HG02759 (cell line): ENCODE results near the gene C2orf80.
A peak's percentile ranks its signal among the peaks of the same experiment; 100 is the strongest.
"Not testable (repeated sequence)": the region's sequence is repeated elsewhere in the genome, so short reads cannot be mapped to it uniquely, and the experiment has no call there.

Experiments used
- ATAC-seq: cut with Tn5 transposase; IDR thresholded peaks from one replicate; pipeline ENCODE4 v1.9.1; 2021; ENCODE audit warnings: mild to moderate bottlenecking, moderate library complexity; ENCODE audit not compliant: unreplicated experiment

C2orf80 gene

DNA sequence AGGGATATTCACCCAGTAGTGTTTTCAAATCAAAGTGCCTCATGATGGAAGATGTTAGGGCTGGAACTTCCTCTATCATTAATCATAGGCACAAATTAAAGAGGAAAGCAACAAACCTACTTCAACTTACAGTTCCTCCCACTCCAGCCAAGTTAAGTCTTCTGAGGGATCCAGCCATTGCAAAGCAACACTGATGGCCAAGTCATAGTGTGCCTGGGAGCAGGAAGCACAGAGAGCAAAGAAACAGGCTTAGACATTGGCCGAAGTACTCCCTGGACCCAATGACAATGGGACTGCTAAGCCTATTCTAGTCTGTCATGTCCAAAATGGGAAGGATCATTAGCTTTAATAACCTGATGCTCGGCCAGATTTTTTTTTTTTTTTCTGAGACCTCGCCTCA, 7.0 kb downstream of the C2orf80 start:
- no peak for ATAC-seq

DNA sequence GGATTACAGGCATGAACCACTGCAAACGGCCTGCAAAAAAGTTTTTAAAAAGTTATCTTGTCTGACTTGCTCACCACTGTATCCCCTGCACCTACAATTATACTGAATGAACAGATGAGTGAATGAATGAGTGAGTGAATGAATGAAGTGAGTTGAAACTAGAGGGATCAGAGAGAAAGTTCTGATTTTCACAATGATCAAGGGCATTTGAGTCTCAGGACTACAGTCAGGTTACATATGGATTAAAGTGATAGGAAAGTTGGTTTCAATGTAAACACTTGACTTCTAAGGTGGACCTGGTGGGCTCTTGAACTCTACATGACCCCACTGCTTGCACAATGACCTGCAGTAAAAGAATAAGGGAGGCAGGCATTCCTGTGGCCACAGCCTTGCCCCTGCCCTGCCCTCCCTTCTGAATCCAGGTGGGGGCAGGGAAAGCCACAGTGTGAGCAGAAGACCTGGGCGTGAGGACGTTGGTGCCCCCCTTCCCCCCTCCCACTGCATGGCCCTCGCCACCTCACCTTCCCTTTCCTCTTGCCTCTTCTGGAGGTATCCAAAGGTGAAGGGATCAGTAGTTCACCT, 10.7 kb downstream of the C2orf80 start:
- ATAC-seq: no peak

DNA sequence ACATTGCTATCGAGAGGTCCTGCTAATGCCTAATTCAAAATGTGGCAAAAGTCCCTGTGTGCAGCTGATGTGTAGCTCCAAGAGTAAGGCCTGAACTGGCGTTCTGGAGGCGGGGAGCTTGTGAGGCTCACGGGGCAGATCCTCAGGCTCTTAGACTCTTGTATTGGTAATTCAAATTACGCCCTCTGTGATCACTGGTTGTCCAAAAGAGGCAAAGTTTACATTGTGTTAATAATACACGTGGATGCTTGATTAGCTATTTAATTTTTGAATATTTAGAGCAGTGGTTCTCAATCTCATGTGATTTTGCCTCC, 14.0 kb downstream of the C2orf80 start:
- no peak for ATAC-seq

DNA sequence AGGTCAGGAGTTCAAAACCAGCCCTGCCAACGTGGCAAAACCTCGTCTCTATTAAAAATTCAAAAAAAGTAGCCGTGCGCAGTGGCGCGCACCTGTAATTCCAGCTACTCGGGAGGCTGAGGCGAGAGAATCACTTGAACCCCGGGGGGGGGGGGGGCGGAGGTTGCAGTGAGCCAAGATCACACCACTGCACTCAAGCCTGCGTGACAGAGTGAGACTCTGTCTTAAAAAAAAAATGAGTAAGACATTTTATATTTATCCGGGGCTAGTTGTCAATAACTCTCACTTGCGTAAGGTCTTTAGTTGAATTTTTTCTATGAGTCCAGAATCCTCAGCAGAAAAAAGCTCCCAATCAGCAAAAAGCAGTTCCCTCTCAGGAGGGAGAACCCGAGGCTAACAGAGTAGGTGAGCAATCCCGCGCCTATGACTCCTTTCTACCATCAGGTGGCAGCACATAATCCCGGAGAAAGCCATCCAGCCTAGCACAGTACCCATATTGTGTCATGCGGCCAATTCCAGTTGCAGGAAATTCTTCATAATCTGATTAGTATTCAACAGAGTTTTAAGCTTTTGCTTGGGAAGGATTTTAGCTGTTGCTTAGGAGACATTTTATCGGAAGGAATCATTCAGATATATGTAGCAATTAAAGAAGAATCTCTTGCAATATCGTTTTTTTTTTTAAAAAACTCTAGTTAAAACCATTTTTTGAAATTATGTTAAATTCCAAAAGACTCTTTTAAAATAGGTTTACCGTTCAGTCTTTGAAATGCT, 14.6 kb downstream of the C2orf80 start:
- ATAC-seq: peak; percentile 99

DNA sequence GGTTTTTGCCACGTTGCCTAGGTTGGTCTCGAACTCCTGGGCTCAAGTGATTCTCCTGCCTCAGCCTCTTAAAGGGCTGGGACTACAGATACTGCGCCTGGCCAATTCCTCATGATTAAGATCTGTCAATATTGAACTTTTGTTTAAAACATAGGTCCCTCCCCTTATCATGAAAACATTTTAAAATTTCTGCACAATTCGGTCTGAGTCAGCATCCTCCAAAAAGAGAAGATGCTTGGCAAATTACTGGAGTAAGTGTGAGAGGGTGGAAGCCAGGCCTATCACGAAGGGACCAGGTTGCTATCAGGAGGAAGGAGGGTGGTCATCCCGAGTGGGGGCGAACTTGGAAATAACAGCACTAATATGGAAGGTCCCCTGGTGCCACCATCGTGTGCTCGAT, 15.7 kb downstream of the C2orf80 start:
- ATAC-seq: no peak

DNA sequence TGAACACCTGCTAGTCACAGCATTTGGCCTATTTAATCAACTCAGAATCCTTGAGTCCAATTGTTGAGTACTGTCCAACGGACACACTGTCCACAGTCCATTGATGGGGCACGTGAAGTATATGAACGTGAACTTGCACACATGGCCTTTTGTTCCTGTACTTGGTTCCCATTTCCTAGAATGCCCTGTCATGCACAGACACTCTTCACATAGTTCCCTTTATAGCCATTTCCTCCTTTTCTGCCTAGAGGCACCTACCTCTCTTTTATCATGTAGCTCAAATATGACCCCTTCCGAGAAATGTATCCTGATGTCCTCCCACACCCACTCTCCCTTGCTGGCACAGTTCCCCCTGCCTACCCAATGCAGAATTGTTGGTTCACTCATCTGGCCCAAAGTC, 17.7 kb downstream of the C2orf80 start:
- ATAC-seq: no peak

DNA sequence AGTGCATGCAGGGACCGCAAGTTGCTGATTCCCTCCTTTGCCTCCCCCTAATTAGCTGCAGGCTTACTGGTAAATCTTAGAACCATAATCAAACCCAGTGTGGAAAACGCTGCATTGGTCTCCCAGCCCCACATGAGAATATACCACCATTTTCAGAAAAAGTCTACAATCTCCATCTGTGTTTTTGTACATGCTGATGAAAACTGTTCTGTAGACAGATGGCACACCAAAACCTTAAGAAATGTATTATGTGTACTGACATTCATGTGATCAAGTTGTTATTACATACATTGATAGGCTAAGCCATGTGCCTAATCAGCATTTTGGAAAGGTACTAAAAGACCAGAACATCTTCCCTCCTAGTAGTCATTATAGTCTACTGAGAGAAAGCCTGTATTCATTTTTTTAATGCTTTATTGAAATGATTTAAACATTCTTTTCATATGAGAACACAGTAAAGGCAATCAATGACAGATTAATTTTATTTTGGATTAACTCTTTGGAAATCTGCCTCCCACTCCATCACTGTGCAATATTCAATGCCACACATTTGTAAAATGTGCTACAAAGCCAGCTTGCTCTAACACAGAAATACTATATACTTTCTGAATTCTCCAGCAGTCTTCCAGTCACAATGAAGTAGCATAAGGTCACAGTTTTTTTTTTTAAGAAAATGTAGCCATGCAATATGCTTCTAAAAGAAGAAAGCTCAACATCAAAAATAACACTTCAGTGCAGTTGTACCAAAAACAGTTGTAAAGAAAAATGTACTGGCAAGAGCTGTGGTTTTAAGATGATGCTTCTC, 24.7 kb downstream of the C2orf80 start:
- no peak for ATAC-seq

DNA sequence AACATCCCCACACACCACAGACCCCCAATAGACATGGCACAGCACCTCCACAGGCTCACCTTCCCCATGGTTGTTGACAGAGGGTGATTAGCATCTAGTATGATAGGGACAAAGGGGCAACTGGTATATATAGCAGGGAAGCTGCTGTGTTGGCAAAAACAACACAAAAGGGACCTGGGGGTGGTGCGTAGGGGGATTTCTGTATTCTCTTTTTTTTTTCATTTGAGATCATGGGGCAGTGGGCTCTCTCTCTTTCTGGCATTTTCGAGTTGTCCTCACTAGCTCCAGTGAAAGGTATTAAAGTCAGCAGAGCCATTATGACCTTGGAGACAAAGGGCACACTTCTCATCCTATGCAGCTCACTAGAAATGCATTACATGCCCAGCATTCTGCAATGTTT, 26.3 kb downstream of the C2orf80 start, which contains the start of gene CRYGA:
CRYGA (minus strand) TSS at position 101 of the 400 bp plus-strand sequence; CDS start at position 68, 33 bp downstream.
- ATAC-seq: no peak

DNA sequence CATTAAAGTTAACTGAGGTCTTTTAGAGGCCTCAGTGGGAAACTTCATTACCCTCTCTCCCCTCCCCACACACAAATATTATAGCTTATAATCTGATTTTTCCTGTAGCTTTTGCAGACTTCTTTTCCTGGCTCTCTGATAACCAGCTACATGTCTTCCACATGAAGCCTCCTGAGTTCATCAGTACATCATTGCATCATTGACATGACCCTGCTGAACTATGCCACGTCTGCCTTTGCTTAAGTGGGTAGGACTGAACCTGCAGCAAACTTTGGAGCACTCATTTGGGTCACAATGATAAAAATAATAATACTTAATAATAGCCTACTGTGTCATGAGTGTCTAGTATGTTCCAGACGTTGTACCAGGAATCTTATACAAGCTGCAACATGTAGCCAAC, 33.4 kb downstream of the C2orf80 start:
- ATAC-seq: no peak

DNA sequence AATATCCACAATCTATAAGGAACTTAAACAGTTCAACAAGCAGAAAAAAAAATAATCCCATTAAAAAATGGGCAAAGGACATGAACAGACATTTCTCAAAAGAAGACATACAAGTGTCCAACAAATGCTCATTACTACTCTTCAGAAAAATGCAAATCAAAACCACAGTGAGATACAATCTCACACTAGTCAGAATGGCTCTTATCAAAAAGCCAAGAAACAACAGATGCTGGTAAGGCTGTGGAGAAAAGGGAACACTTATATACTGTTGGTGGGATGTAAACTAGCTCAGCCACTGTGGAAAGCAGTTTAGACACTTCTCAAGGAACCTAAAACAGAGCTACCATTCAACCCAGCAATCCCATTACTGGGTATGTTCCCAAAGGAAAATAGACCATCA, 36.7 kb downstream of the C2orf80 start:
- no peak for ATAC-seq

DNA sequence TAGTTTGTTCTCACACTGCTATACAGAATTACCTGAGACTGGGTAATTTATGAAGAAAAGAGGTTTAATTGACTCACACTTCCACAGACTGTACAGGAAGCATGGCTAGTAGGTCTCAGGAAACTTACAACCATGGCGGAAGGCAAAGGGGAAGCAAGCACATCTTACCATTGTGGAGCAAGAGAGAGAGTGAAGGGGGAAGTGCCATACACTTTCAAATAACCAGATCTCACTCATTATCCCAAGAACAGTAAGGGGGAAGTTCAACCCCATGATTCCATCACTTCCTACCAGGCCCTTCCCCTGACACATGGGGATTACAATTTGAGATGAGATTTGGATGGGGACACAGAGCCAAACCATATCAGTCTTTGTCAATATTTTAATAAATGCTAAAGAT, 38.9 kb downstream of the C2orf80 start:
- ATAC-seq: no peak

DNA sequence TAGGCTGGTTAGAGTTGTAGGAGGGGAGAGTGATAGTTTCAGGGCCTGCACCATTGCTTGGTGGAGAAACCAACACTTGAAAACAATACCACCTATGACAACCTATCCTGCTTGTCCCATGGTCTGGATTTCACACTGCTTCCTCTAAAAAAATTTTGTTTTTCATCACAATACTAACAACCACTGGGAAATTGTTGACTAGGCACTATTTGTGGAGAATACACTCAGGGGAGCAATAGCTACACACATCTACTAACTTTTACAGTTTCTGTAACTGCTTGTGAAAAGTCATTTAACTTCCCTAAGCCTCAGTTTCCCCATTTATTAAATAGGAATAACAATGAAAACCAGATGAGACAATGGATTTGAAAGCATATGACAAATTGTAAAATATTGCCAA, 39.7 kb downstream of the C2orf80 start:
- no peak for ATAC-seq

DNA sequence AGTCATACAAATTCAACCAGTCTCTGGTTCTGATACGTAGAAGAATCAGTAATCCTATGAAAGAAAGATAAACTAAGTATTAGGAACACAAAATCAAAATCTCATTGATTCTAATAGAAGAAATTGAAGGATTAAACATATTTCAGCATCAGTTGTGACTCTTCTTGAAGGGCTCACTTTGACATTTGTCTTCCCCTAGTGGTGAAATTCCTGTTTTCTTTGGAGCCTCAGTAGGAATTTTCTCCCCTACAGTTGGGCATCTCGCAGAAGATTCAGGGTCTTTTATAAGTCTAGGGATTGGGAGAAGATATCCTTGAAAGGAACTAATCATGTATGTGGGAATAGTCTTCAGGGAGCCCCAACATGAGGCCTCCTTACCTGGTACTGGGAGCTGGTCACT, 41.0 kb downstream of the C2orf80 start:
- ATAC-seq: no peak

DNA sequence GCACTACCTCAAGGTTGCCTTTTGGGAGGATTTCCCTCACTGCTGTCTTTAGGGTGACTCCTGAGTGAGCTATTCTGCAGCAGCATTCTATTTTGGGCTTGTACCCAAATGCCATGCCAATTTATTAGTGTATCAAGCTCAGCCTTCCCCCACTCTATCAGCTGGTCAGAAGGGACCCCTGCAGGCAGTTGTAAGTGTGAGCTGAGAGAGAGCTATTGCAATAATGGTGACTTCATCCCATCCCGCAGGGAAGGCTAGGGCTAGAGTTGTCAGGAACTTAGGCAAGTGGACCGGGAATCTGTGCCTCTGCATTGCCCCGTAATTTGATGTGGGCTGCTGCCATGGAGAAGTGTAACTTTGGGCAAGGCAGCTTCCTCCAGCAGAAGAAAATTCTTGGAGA, 42.1 kb downstream of the C2orf80 start:
- ATAC-seq: no peak

DNA sequence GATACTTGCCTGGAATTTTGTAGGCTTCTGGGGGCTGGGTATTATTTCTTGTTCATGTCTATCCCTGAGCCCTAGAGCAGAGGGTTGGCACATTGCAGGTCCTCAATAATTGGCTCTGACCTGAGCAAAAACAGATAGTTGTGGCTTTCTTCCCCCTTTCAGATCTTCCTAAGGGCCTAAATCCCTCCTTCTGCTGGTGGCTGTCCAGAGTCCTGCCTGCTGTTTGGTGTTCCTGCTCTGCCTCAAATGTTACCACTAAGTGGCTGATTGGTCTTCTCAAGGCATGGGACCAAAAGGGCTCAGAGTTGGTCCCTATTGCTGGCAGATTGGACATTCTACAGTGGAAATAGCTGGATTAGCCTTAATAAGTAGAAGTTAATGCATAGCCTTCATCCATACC, 42.8 kb downstream of the C2orf80 start:
- no peak for ATAC-seq

DNA sequence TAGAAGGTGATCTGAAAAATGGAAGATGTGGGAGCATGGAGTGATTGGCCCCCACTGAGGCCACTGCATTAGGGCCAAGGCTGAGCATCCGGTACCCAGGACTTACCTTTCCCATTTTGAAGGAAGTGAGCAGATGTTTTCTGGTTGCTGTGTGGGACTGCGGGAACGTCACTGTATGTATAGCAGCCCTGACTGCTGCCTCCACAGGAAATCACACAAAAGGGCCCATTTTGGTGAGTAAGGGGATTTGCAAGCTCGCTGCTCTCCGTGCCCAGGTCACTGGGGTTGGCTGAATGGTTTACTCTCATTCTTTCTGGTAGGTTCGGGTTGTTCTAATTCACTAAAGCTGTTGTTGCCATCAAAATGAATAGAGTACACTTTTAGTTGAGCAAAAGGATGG, 43.8 kb downstream of the C2orf80 start, which contains the start of gene CRYGB:
CRYGB (minus strand) TSS at position 153 of the 400 bp plus-strand sequence; CDS start at position 115, 38 bp downstream.
- no peak for ATAC-seq

DNA sequence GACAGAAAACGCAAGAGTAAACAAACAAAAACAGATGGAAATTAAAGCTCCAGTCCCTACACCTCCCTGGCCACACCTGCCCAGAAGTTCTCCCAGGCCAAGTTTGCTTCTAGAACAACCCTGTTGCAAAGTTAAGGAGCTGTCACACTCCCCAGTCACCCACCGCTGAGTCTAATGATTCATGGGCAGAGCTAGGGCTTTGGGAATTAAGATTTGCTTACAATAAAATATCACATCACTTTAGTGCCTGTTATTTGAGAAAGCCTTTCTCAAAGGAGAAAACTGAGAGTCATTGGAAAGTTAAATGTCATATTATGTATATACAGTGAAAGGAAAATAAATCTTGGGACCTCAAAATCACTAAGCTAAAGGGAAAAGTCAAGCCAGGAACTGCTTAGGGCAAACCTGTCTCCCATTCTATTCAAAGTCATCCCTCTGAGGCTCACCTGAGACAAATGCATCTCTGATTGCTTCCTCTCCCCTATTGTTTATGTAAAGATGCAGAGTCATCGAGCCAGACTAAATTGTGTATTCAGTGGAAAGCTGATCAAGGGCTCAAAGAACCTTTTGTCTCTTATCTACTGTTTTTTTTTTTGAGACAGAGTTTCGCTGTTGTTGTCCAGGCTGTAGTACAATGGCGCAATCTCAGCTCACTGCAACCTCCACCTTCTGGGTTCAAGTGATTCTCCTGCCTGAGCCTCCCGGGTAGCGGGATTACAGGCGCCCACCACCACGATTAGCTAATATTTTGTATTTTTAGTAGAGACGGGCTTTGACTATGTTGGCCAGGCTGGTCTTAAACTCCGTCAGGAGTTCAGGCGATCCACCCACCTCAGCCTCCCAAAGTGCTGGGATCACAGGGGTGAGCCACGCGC, 46.7 kb downstream of the C2orf80 start:
- ATAC-seq: no peak

DNA sequence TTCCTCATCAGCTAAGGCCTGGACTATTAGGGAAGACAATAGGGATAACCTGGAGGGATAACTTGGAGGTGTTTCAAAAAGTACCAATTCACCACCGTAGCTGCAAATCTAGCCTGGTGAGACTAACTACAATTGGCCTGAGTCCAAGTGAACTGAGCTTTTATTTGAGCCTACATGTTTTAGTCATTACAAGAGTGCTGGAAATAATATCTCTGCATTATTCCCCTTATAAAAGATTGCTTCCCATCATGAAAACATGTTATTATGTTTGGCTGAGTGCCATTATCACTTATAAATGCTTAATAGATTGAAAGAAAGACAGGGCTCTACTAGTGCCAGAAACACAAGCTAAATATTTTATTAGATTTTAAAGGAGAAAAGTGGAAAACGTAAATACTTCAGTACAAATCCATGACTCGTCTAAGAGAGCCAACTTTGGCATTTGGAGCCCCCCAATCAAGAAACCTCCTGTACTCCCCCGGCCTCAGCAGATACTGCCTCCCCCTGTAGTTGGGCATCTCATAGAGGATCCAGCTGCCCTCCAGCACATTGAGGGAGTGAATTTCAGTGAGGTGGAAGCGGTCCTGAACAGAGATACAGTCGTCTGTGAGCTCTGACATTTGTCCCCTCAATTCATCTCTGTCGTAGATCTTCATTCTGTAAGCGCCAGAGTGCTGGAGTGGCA, 47.4 kb downstream of the C2orf80 start:
- ATAC-seq: no peak

DNA sequence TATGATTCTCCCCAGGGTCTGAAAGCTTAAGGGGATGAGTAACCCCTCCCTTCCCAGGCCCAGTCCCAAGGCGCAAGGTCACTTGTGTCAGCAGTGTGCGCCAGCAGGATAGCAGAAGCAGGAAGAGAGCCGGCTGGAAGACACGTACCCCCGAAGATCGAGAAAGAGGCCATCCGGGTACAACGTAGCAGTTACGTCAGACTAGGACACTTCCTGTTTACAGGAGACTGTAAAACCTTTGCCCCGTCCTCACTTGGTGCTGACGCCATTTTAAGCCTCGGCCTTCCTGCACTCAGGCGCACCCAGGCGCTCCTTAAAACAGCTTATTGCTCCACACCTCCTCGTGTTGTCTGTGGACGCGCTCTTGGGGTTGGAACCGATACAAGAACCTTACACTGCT, 50.4 kb downstream of the C2orf80 start:
- ATAC-seq: no peak

DNA sequence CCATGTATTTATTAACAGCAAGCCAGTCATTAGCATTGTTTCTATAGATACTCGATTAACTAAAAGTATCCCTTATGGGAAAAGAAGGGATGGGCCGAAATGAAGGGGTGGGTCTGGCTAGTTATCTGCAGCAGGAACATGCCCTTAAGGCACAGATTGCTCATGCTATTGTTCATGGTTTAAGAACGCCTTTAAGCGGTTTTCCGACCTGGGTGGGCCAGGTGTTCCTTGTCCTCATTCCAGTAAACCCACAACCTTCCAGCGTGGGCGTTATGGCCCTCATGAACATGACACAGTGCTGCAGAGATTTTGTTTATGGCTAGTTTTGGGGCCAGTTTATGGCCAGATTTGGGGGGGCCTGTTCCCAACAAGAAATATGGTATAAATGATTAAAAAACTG, 51.5 kb downstream of the C2orf80 start:
- ATAC-seq: not testable (repeated sequence)
